Aorta (tissue), 5 donors: Measurements from ENCODE around the gene POTEC. TPM values are rescaled to one million over a fixed set of nuclear protein-coding genes. Genes with fewer than 3 reads are reported as not detected.
"Not testable (repeated sequence)": the region's sequence is repeated elsewhere in the genome, so short reads cannot be mapped to it uniquely, and the experiment has no call there.

Experiments used
- ATAC-seq: fragments of 200-7000 bp; cut with Tn5 transposase; one replicate; pipeline ENCODE4 v1.9.1; 2022; ENCODE audit warnings: moderate library complexity; ENCODE audit not compliant: low FRiP score
- DNase-seq, 2 donors: peaks; one replicate each; pipeline ENCODE4 v3.0.0-alpha.2; 2020
- H3K27ac ChIP-seq, 2 donors: one replicate each; pipeline ENCODE4 v1.5.1; 2013; ENCODE audit warnings: low read length in 2 of 2, mild to moderate bottlenecking in 2 of 2, moderate library complexity in 2 of 2, control low read depth in 1 of 2, inconsistent platforms in 1 of 2, low read depth in 1 of 2
- H3K27me3 ChIP-seq, 2 donors: one replicate each; pipeline ENCODE4 v1.6.1; 2013; ENCODE audit warnings: control low read depth in 1 of 2, low read length in 1 of 2, mild to moderate bottlenecking in 1 of 2, moderate library complexity in 1 of 2; ENCODE audit not compliant: insufficient read depth in 2 of 2, control insufficient read depth in 1 of 2
- H3K36me3 ChIP-seq, 2 donors: one replicate each; pipeline ENCODE4 v1.6.1; 2013; ENCODE audit warnings: control low read depth in 1 of 2, low read length in 1 of 2, mild to moderate bottlenecking in 1 of 2; ENCODE audit not compliant: insufficient read depth in 2 of 2, control insufficient read depth in 1 of 2
- H3K4me1 ChIP-seq, 2 donors: one replicate each; pipeline ENCODE4 v1.6.1; 2013; ENCODE audit warnings: low read length in 2 of 2, control low read depth in 1 of 2, mild to moderate bottlenecking in 1 of 2, moderate library complexity in 1 of 2; ENCODE audit not compliant: insufficient read depth in 2 of 2, control insufficient read depth in 1 of 2
- H3K4me3 ChIP-seq, 2 donors: one replicate each; pipeline ENCODE4 v1.5.1; 2013; ENCODE audit warnings: low read length in 2 of 2, control low read depth in 1 of 2, mild to moderate bottlenecking in 1 of 2
- H3K9me3 ChIP-seq: one replicate; pipeline ENCODE4 v1.6.1; 2013; ENCODE audit warnings: mild to moderate bottlenecking, low read length; ENCODE audit not compliant: control insufficient read depth
- WGBS, 2 donors: extraction: QIAGEN DNeasy Blood & Tissue Kit; methylation state at CpG; one replicate each; pipeline ENCODE4 v1.1.7; 2013; 5-methylcytosine and 5-hydroxymethylcytosine counted together
- intact Hi-C, 2 donors: fragments of 100-400 bp; cut with DNase I; formaldehyde crosslinking; loops; one replicate each; pipeline versions ENCODE4 v1.14.2 to v1.15.0; 2022
- polyA plus RNA-seq, 2 donors: library from polyadenylated mRNA; stranded (reverse); fragments of 200-250 nt; gene quantifications; one replicate each; pipeline ENCODE4 v1.2.3, GENCODE V29; 2013
- total RNA-seq, 2 donors: library from RNA; stranded (reverse); fragmentation: NEBNext Ultra II Directional; extraction: Animal tissue kit (Norgen Biotek cat#: 25700); gene quantifications; one replicate each; pipeline ENCODE4 v1.2.1, GENCODE V29; 2021
- donor health status: healthy with polysubstance abuse.
- donor health status: Bipolar disorder and iron deficiency.
- donor health status: DM: no; HTN: no; CAD: no.
- donor health status: DM: no; HTN: no; CAD: no.
- donor health status: DM: yes; HTN: yes; CAD: no.

Gene POTEC
- total and polyA plus RNA-seq, 4 donors, result not detected

GRCh38 chr18:14486926-14487580 is 56.3 kb downstream of the POTEC start:
- H3K36me3 ChIP-seq, H3K9me3 ChIP-seq, H3K4me3 ChIP-seq, H3K27me3 ChIP-seq, ATAC-seq, intact Hi-C loops, H3K4me1 ChIP-seq, DNase-seq, H3K27ac ChIP-seq: not testable (repeated sequence)
- WGBS, 2 donors, result 85 to 91% methylated on average over 8 to 40 of the region's 42 CpGs

GRCh38 chr18:14479076-14479475 is 64.3 kb downstream of the POTEC start:
- H3K36me3 ChIP-seq, ATAC-seq, DNase-seq, H3K4me1 ChIP-seq, H3K27me3 ChIP-seq, intact Hi-C loops, H3K9me3 ChIP-seq, H3K4me3 ChIP-seq, H3K27ac ChIP-seq: not testable (repeated sequence)
- 91 to 95% methylated on average over 18 of the region's 18 CpGs for WGBS, 2 donors

- 97% methylated on average over 15 of the region's 15 CpGs for WGBS, 2 donors
- H3K36me3 ChIP-seq, intact Hi-C loops, H3K27me3 ChIP-seq, H3K4me1 ChIP-seq, H3K4me3 ChIP-seq, H3K9me3 ChIP-seq, ATAC-seq, H3K27ac ChIP-seq: not testable (repeated sequence)
- DNase-seq, result peak in 1 of 2 donors; percentile 21
These were observed 67.9 kb downstream of the POTEC start for GRCh38 chr18:14475520-14475919.

- H3K36me3 ChIP-seq, H3K4me1 ChIP-seq, H3K4me3 ChIP-seq, ATAC-seq, intact Hi-C loops, H3K27ac ChIP-seq, H3K9me3 ChIP-seq, H3K27me3 ChIP-seq: not testable (repeated sequence)
- 96 to 98% methylated on average over 17 to 20 of the region's 22 CpGs for WGBS, 2 donors
- DNase-seq, result peak in 1 of 2 donors; percentile 29
These were observed 68.6 kb downstream of the POTEC start for GRCh38 chr18:14474752-14475151.

- H3K27ac ChIP-seq, intact Hi-C loops, H3K36me3 ChIP-seq, H3K9me3 ChIP-seq, H3K4me1 ChIP-seq, H3K4me3 ChIP-seq, ATAC-seq, H3K27me3 ChIP-seq: not testable (repeated sequence)
- WGBS, 2 donors, result 91 to 99% methylated on average over 16 to 36 of the region's 38 CpGs
- peak in 1 of 2 donors; percentile 42 for DNase-seq
These were observed 69.2 kb downstream of the POTEC start for GRCh38 chr18:14474007-14474720.

- ATAC-seq, H3K27ac ChIP-seq, H3K4me1 ChIP-seq, H3K36me3 ChIP-seq, H3K27me3 ChIP-seq, H3K4me3 ChIP-seq, intact Hi-C loops, H3K9me3 ChIP-seq: not testable (repeated sequence)
- DNase-seq, result peak in 1 of 2 donors; percentile 38
- WGBS, 2 donors, result 87 to 95% methylated on average over 19 to 23 of the region's 23 CpGs
These were observed 70.0 kb downstream of the POTEC start for GRCh38 chr18:14473250-14474006.

- H3K4me3 ChIP-seq, ATAC-seq, intact Hi-C loops, H3K27me3 ChIP-seq, H3K36me3 ChIP-seq, H3K4me1 ChIP-seq, DNase-seq, H3K27ac ChIP-seq, H3K9me3 ChIP-seq: not testable (repeated sequence)
- WGBS, 2 donors, result 76 to 91% methylated on average over 3 of the region's 3 CpGs
These were observed 72.1 kb downstream of the POTEC start for GRCh38 chr18:14471286-14471685.

- H3K4me1 ChIP-seq, DNase-seq, H3K4me3 ChIP-seq, intact Hi-C loops, H3K27ac ChIP-seq, H3K27me3 ChIP-seq, ATAC-seq, H3K9me3 ChIP-seq, H3K36me3 ChIP-seq: not testable (repeated sequence)
- WGBS, 2 donors, result 49 to 51% methylated on average over 3 of the region's 3 CpGs
These were observed 73.0 kb downstream of the POTEC start for GRCh38 chr18:14470446-14470845.
